Stimulated activated CD4-positive, alpha-beta T cell treated with anti-CD3 and anti-CD28 coated beads, Interleukin-15, amount 100 ng/mL, for 24 hours (primary cell): ENCODE results near the gene ANKMY1.

Experiments
- DNase-seq: peaks from one replicate; pipeline ENCODE4 v3.0.0-alpha.2; 2020

The ANKMY1 gene

GRCh38 chr2:240579071-240579762, 21.4 kb upstream of the ANKMY1 start:
- no peak for DNase-seq

- no peak for DNase-seq
These were observed 20.7 kb upstream of the ANKMY1 start for GRCh38 chr2:240578488-240578887.

- no peak for DNase-seq
These were observed 20.3 kb upstream of the ANKMY1 start for GRCh38 chr2:240578110-240578450.

DNA sequence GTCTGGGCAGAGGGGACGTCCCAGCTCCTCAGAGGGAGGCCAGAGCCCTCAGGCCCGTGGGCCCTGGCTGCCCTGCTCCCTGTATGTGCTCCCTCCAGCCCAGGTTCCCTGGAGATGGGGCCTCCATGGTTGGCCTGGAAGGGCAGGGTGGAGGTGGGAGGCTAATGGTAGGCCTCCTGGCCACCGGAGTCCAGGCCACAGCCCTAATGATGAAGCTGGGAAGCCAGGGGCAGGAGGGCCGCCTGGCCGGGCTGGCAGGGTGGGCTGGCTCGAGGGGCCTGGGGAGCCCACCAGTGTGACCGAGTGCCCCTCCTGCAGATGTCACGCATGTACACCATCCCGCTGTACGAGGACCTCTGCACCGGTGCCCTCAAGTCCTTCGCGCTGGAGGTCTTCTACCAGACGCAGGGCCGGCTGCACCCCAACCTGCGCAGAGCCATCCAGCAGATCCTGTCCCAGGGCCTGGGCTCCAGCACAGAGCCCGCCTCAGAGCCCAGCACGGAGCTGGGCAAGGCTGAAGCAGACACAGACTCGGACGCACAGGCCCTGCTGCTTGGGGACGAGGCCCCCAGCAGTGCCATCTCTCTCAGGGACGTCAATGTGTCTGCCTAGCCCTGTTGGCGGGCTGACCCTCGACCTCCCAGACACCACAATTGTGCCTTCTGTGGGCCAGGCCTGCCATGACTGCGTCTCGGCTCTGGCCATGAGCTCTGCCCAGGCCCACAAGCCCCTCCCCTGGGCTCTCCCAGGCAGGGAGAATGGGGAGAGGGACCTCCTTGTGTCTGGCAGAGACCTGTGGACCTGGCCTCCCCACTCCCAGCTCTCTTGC, 19.7 kb upstream of the ANKMY1 start:
- DNase-seq, result no peak

- DNase-seq, result no peak
These were observed 18.8 kb upstream of the ANKMY1 start for GRCh38 chr2:240576436-240577205.

- DNase-seq, result no peak
These were observed 18.2 kb upstream of the ANKMY1 start for GRCh38 chr2:240576036-240576435.

DNA sequence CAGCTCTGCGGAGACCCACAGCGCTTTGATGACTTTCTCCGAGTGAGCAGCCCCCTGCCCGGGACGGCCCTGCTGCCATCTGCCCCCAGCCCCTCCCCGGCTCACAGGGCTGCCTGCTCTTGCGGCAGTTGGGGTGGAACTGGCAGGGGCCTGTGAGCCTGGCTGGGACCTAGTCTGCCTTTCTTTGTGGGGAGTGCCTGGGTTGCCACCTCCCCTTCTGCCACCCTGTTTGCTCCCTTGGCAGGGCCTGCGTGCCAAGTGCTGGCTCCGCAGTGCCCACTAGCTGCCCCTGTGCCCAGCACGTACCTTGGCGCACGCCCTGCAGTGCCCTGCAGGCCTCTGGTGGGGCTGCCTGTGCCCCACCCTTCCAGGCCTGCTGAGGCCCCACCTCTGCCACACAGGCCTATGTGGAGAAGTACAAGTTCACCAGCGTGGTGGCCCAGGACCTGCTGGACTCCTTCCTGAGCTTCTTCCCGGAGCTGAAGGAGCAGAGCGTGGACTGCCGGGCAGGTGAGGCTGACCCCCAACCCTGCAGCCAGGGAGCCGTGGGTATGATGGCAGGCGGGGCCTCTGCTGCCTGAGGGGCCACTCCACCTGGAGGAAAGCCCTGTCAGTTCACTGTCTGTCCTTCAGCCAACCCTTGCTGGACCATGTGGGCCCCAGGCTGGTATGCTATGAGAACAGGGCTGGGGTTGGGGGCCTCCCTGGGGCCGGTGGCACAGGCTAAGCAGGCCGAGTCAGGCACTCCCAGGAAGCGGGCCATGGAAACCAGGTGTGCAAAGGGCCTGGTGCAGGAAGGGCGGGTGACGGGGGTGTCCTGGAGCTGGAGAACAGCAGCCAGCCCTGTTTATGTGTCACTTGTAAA, 17.5 kb upstream of the ANKMY1 start:
- no peak for DNase-seq

DNA sequence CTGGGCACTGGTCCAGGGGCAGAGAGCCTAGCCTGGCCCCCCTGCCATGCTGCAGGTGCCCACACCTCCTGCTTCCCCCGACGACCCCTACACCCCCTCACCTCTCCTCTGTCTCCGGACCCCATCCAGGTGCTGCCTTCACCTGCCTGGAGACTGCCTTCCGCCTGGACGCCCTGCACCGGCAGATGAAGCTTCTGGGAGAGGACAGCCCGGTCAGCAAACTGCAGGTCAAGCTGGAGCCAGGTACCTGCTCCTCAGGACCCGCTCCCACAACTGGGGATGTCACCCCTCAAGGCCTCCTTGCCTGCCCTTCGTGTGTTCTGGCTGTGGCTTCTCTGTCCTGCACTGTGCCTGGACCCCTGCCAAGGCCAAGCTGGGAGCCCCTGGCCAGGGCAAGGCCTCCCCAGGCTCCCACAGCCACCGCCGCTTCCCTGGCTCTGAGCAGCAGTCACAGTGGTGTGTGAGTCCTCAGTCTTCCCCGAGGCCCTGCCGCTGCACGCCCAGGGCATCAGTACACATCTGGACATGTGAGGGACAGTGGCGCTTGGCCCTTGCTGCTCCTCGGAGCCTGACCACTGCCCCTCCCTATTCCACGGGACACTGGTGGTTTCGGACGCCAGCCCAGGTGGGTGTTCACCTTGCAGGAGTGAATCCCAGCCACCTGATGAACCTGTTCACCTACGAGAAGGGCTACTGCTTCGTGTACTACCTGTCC, 16.8 kb upstream of the ANKMY1 start:
- no peak for DNase-seq

DNA sequence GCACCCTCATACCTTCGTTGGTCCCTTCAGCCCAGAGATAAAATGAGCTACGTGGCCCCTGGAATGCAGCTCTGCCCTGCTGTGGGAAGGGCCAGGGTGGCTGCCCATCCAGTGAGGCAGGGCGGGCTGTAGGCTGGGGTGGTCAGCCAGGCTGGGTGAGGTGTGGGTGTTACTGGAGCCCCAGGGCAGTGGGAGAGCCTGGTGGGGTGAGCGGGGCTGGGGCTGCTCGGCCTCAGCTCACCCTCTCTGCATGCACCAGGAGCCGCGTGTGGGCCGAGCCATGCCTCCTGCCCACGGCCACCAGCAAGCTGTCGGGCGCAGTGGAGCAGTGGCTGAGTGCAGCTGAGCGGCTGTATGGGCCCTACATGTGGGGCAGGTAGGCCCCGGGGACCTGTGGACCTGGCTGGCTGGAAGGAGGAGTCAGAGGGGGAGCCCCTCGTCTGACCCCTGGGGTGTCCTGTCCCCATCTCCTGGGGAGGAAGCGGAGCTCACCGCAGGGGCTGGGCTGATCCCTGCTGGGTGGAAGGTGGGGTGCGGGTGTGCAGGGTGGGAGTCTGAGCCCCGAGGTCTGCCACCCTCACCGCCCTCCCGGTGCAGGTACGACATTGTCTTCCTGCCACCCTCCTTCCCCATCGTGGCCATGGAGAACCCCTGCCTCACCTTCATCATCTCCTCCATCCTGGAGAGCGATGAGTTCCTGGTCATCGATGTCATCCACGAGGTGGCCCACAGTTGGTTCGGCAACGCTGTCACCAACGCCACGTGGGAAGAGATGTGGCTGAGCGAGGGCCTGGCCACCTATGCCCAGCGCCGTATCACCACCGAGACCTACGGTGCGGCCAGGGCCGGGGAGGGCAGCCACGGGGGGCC, 16.0 kb upstream of the ANKMY1 start:
- no peak for DNase-seq

GRCh38 chr2:240573071-240573515, 15.3 kb upstream of the ANKMY1 start:
- no peak for DNase-seq

DNA sequence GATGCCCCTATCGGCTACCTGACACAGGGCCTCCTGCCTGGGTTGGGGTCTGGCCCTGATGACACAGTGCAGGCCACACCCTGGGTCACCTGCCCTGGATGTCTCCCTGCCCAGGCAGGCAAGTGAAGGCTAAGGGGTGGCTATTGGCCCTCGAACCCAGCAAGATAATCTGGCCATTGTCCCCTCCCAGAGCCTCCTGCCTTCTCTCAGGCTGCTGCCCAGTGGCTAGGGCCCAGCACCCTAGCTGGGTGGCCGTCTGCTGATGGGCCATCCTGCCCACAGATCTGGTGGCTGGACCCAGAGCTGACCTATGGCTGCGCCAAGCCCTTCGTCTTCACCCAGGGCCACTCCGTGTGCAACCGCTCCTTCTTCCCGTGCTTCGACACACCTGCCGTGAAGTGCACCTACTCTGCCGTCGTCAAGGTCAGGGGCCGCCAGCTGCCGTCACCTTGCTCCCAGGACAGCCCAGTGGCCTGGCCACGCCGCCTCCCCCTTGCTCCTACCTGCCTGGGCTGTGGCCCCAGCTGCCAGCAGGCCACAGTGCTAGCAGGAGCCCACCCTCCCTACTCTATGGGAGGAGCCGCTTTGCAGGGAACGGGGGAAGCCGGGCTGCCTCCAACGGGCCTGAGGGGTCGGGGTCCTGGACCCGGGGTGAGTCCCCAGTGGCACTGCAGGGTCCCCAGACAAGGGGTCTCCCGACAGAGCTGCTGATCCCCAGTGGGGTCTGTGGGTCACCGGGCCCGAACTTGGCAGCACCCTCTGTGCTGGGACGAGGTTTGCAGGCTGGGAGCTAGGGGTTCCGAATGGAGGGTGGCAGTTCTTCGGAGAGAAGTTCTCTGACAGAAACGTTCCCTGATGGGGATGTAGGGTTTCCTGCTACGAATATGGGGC, 14.6 kb upstream of the ANKMY1 start:
- DNase-seq, result no peak

DNA sequence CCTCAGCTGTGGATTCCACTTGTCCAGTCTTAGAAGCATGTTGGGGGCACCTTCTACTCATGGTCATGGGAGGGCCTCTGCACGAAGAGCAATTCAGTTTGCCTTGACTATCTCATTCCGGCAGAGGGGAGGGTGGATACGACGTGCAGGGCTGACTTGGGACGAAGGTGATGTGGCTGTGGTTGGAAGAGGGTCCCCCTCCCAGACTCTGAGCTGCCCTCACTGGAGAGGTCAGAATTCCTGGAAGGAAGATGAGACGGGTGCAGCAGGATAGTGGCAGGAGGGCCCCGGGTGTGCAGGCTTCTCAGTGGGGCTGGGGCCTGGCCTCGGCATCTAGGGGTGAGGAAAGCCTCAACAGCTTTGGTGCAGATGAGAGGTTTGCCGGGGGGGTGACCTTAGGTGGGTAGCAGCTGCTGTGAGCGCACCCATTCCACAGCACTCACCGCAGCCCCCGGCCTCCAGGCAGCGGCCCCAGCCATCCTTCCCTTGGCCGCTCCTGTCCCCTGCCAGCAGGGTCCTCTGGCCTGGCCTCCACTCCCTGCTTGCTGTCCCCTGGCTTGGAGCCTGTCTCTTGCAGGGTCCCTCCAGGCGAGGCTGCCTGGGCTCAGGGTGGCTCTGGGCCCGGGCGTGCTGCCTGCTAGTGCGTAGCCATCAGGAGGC, 13.7 kb upstream of the ANKMY1 start:
- DNase-seq, result no peak

DNA sequence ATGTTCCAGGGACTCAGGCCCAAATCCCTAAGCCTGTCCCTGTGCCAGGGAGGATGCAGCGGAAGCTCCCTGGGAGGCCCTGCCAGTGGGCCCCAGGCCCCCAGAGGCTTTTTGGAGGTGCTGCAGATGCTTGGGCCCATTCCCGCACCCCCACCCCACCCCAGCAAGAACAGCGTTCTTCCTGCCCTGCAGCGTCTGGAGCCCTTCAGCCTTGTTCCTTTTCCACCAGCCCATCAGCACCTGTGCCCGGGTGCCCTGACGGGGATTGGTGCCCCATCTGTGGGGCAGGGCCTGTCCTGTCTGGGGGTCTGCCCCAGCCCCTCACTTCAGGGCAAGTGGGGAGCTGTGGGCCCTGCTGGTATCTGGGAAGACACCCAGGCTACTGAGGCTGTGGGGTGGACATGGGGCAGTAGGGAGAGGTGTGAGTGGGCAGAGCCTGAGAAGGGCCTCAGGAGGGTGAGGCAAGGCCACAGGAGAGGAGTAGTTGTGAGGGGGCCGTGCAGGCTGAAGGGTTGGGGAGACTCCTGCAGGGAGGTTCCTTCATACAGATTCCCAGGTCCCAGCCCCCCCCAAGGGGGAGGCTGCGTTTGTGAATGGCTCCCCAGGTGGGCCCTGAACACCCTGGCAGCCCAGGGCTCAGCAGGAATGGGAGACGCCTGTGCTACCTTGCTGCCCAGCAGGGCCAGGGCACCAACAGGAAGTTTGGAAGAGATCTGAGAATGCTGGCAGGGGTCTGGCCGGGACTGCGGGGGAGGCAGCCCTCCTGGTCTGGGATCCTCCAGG, 12.9 kb upstream of the ANKMY1 start:
- no peak for DNase-seq

DNA sequence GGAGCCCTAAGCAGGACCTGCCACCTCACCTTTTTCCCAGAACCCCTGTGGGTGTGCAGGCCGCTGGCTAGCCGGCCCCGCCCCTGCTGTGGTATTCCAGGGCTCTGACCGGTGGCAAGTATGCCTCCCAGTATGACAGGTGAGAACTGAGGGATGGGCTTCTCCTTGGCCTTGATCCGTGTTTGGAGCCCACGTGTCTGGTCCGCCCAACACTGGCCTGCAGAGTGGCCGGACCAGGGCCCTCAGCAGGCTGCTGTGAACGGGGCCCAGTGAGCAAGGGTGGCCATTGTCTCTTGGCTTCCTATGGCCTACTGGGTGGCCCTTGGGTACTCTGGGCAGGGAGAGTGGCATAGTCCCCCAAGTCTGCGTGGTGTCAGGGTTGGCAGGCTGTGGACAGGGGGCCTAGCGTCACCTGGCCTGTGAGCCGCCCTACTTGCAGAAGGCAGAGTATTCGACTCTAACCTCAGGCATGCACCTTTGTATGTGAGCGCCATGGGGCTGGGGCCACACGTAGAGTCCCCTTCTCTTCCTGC, 12.3 kb upstream of the ANKMY1 start:
- peak; percentile 1 for DNase-seq

- peak; percentile 3 for DNase-seq
These were observed 11.8 kb upstream of the ANKMY1 start for GRCh38 chr2:240569523-240569997.

GRCh38 chr2:240568678-240569522, 11.1 kb upstream of the ANKMY1 start:
- DNase-seq, result peak; percentile 60
